ENCODE data around the gene EFNA1. TPM values are rescaled to one million over a fixed set of nuclear protein-coding genes. Genes with fewer than 3 reads are reported as not detected.

The EFNA1 gene
- total and polyA plus RNA-seq, 2 of the 13 experiments (the other 11 are each of a cell fraction or from before 2014, with no cell fraction given): 81.8 to 874 TPM

GRCh38 chr1:155084722-155085503 is 42.8 kb upstream of the EFNA1 start (continued):
- TF ChIP-seq PITX1 (CRISPR knock-in tag; IDR thresholded peaks at IDR 0.05) (0 out of 2 replicates have a peak, but pooled peaks have one; percentile 15), DR1 (CRISPR knock-in tag; IDR thresholded peaks at IDR 0.05) (no peak), ZBTB4 (CRISPR knock-in tag; IDR thresholded peaks at IDR 0.05; ENCODE audit: borderline replicate concordance) (0 out of 2 replicates have a peak, but pooled peaks have one; percentile 44), KDM2A (CRISPR knock-in tag; IDR thresholded peaks at IDR 0.05; ENCODE audit: borderline replicate concordance, low read depth) (peak; percentile 95), KDM6A (CRISPR knock-in tag; IDR thresholded peaks at IDR 0.05; ENCODE audit: low read depth) (no peak), ZNF20 (CRISPR knock-in tag; IDR thresholded peaks at IDR 0.05) (no peak), GFI1 (CRISPR knock-in tag; IDR thresholded peaks at IDR 0.05; ENCODE audit: borderline replicate concordance) (peak; percentile 39; the same call in 1 of the 2 replicates), STAT5B (CRISPR knock-in tag; IDR thresholded peaks at IDR 0.05) (no peak), TARDBP (CRISPR knock-in tag; IDR thresholded peaks at IDR 0.05) (no peak; the same call in 1 of the 2 replicates), TEAD2 (CRISPR knock-in tag; IDR thresholded peaks at IDR 0.05) (no peak), ZKSCAN1 (IDR thresholded peaks at IDR 0.05; ENCODE audit: low read length) (no peak), HMG20B (CRISPR knock-in tag; conservative IDR thresholded peaks at IDR 0.05) (0 out of 2 replicates have a peak, but pooled peaks have one; percentile 25), ZNF350 (CRISPR knock-in tag; IDR thresholded peaks at IDR 0.05; ENCODE audit: borderline replicate concordance, low read depth) (peak; percentile 71), ZFY (CRISPR knock-in tag; IDR thresholded peaks at IDR 0.05) (peak; percentile 38; the same call in 1 of the 2 replicates), SP4 (CRISPR knock-in tag; IDR thresholded peaks at IDR 0.05) (peak; percentile 60), POLR2G (IDR thresholded peaks at IDR 0.05; ENCODE audit: low read depth, low read length) (peak; percentile 67), SPEN (CRISPR knock-in tag; IDR thresholded peaks at IDR 0.05; ENCODE audit: low read depth) (peak; percentile 42), ZBTB10 (CRISPR knock-in tag; IDR thresholded peaks at IDR 0.05; ENCODE audit: borderline replicate concordance) (no peak; the same call in 1 of the 2 replicates)
- TF ChIP-seq, protein P1, sequence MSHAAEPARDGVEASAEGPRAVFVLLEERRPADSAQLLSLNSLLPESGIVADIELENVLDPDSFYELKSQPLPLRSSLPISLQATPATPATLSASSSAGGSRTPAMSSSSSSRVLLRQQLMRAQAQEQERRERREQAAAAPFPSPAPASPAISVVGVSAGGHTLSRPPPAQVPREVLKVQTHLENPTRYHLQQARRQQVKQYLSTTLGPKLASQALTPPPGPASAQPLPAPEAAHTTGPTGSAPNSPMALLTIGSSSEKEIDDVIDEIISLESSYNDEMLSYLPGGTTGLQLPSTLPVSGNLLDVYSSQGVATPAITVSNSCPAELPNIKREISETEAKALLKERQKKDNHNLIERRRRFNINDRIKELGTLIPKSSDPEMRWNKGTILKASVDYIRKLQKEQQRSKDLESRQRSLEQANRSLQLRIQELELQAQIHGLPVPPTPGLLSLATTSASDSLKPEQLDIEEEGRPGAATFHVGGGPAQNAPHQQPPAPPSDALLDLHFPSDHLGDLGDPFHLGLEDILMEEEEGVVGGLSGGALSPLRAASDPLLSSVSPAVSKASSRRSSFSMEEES (CRISPR knock-in tag; IDR thresholded peaks at IDR 0.05): no peak
- TF ChIP-seq, protein P2, sequence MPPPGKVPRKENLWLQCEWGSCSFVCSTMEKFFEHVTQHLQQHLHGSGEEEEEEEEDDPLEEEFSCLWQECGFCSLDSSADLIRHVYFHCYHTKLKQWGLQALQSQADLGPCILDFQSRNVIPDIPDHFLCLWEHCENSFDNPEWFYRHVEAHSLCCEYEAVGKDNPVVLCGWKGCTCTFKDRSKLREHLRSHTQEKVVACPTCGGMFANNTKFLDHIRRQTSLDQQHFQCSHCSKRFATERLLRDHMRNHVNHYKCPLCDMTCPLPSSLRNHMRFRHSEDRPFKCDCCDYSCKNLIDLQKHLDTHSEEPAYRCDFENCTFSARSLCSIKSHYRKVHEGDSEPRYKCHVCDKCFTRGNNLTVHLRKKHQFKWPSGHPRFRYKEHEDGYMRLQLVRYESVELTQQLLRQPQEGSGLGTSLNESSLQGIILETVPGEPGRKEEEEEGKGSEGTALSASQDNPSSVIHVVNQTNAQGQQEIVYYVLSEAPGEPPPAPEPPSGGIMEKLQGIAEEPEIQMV (CRISPR knock-in tag; IDR thresholded peaks at IDR 0.05; ENCODE audit: low read depth): peak; percentile 80; the same call in 1 of the 2 replicates

Measured in HepG2 (cell line).